Naive thymus-derived CD4-positive, alpha-beta T cell (primary cell): ENCODE measurements around the gene CLDN2. TPM values are rescaled to one million over a fixed set of nuclear protein-coding genes. Genes with fewer than 3 reads are reported as not detected.

ENCODE experiments used
- polyA plus RNA-seq, 2 donors: library from polyadenylated mRNA; unstranded; fragments of 300-500 nt; fragmentation: Illumina TruSeq; gene quantifications; one replicate each; pipeline ENCODE4 v1.2.3, GENCODE V29; 2021
- total RNA-seq, 6 experiments: library from RNA in 5 of 6; stranded (reverse) in 5 of 6; gene quantifications; 1 replicate in 5 of 6; 2 replicates in 1 of 6; pipeline ENCODE4 v1.2.3 and lab custom pipeline; 2021 to 2026

The CLDN2 gene
- total and polyA plus RNA-seq, 7 experiments from 2014 or later = not detected

Other genes with a start within 250 kb of the CLDN2 start
- gene RNF128, start 193.7 kb upstream of the CLDN2 start, total RNA-seq = not detected
- gene RNF128, start 193.7 kb upstream of the CLDN2 start, polyA plus RNA-seq = not detected
- gene TBC1D8B, start 117.7 kb upstream of the CLDN2 start, total RNA-seq = 1 to 10 TPM in 2 of 5 experiments, under 1 TPM in 3; 0.24 to 2.1 (median 0.71) TPM
- under 1 TPM; 0.26 to 0.39 TPM for gene TBC1D8B, start 117.7 kb upstream of the CLDN2 start, polyA plus RNA-seq
- gene RIPPLY1, start 17.1 kb upstream of the CLDN2 start, total RNA-seq = not detected
- gene RIPPLY1, start 17.1 kb upstream of the CLDN2 start, polyA plus RNA-seq = under 1 TPM in 1 of 2 donors, not detected in 1; 0.53 TPM
- 10 to 100 TPM in 2 of 5 experiments, 1 to 10 TPM in 3; 5.9 to 12.7 (median 8.2) TPM for gene MORC4, start 79.8 kb downstream of the CLDN2 start, total RNA-seq
- gene MORC4, start 79.8 kb downstream of the CLDN2 start, polyA plus RNA-seq = 1 to 10 TPM; 8.3 to 9.4 TPM
- 10 to 100 TPM; 11.5 to 31.3 (median 16.6) TPM for gene RBM41, start 198.4 kb downstream of the CLDN2 start, total RNA-seq
- gene RBM41, start 198.4 kb downstream of the CLDN2 start, polyA plus RNA-seq = 10 to 100 TPM; 12.0 to 23.5 TPM